ENCODE data around the gene SHPK. TPM values are rescaled to one million over a fixed set of nuclear protein-coding genes. Genes with fewer than 3 reads are reported as not detected.

The SHPK gene
- total and polyA plus RNA-seq, 9 of the 15 experiments (the other 6 are each of a cell fraction or from before 2014, with no cell fraction given) = 2.5 to 16.3 (median 11.8) TPM

GRCh38 chr17:3675886-3676285 lies 39.8 kb upstream of the SHPK start:
- WGBS (ENCODE audit: insufficient coverage, low coverage, missing lambda C conversion rate) = 16% methylated on average over 11 of the region's 11 CpGs
- Histone ChIP-seq H4K20me1 (replicated peaks; ENCODE audit: control insufficient read depth, insufficient read depth, low read length) (no peaks in the 10 kb centered on the region), H3K79me2 (ENCODE audit: control insufficient read depth, insufficient read depth, low read length) (no peaks in the 10 kb centered on the region), H3K36me3 (ENCODE audit: control insufficient read depth, insufficient read depth, low read length) (peaks cover 2% of the 10 kb centered on the region; the same call in 1 of the 3 replicates), H3K4me2 (ENCODE audit: insufficient read depth, low read length) (no peak overlapping the region), H3K27ac (ENCODE audit: extremely low read depth, low read depth, low read length) (no peak overlapping the region), H2AFZ (ENCODE audit: low read depth, low read length) (no peak overlapping the region), H3K4me3 (no peak overlapping the region), H3K9me1 (ENCODE audit: control insufficient read depth, insufficient read depth, low read length) (no peaks in the 10 kb centered on the region), H3K9ac (ENCODE audit: insufficient read depth in 1 of 2, low read depth in 2 of 2, low read length in 2 of 2) (no peak overlapping the region), H3K27me3 (ENCODE audit: control insufficient read depth in 2 of 2, insufficient read depth in 2 of 2, low read length in 2 of 2) (peaks cover 0 to 6% of the 10 kb centered on the region in 2 experiments; a peak in 3 of 5 replicates), H3K4me1 (replicated peaks in 1 of 2; ENCODE audit: control insufficient read depth in 2 of 2, insufficient read depth in 2 of 2, low read length in 2 of 2) (peaks cover 0 to 23% of the 10 kb centered on the region in 2 experiments; a peak in 3 of 5 replicates), H3K9me3 (replicated peaks; ENCODE audit: control insufficient read depth, insufficient read depth, low read depth, low read length) (no peaks in the 10 kb centered on the region)
- FAIRE-seq = no peak
- intact Hi-C loops (cut with micrococcal nuclease) (no loop called here), in situ Hi-C loops (cut with MboI) (no loop called here)
- DNase-seq (ENCODE audit: extremely low read depth in 1 of 4, low spot score in 3 of 4) = no peak
- BruUV-seq (replicated peaks) = no TSS peak
- no peak for ATAC-seq
- CTCF ChIA-PET (ENCODE audit: low intra/inter-chr PET ratio) = no interaction called here
- TF ChIP-seq ZNF384 (IDR thresholded peaks at IDR 0.05; ENCODE audit: low read depth, low read length) = no peak
- TF ChIP-seq HCFC1 (IDR thresholded peaks at IDR 0.05; ENCODE audit: low read depth, low read length) = no peak
- no peak for TF ChIP-seq POLR2B (IDR thresholded peaks at IDR 0.05; ENCODE audit: low read depth, partially characterized antibody)
- no peak for TF ChIP-seq ARHGAP35 (IDR thresholded peaks at IDR 0.05; ENCODE audit: partially characterized antibody)
- no peak for TF ChIP-seq ZBTB5 (IDR thresholded peaks at IDR 0.05)
- no peak for TF ChIP-seq ESRRB (CRISPR knock-in tag; IDR thresholded peaks at IDR 0.05; ENCODE audit: borderline replicate concordance)
- no peak for TF ChIP-seq E2F8 (IDR thresholded peaks at IDR 0.05; ENCODE audit: low read depth, partially characterized antibody)
- POLR2A ChIA-PET = interaction anchor here (0.7 kb wide), 1 partner anchor 435 kb away, joined by 3 read pairs; no protein-coding TSS in a partner anchor

Data from K562 (cell line).